Measurements from ENCODE around the gene TSPAN5. TPM values are rescaled to one million over a fixed set of nuclear protein-coding genes. Genes with fewer than 3 reads are reported as not detected.

TSPAN5 gene
- total and polyA plus RNA-seq, 9 of the 15 experiments (the other 6 are each of a cell fraction or from before 2014, with no cell fraction given): 0.58 to 6.6 (median 0.73) TPM

DNA sequence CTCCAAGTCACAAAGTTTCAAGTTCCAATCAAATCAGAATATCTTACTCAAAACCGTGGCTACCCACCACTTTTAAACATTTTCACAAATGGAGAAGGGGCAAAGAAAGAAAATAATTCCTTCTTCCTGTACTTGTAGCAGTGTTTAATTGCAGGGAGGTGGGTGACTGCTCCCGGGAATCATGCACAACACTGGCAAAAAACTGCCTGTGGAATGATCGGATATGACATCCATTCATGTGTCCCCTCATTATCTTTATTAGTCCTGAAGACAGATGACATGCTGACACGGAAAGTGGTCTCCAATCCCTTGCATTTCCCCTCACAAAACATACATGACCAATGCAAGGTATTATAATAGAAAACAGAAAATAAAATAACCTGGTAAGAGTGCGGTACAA lies 2.0 kb downstream of the TSPAN5 start (continued):
- TF ChIP-seq ZNF512 (tag; IDR thresholded peaks at IDR 0.05) (no peak), FOXK2 (conservative IDR thresholded peaks at IDR 0.05 in 1 of 2, IDR thresholded peaks at IDR 0.05 in 1 of 2; ENCODE audit: low read depth in 2 of 2) (no peak), CREB3 (tag; conservative IDR thresholded peaks at IDR 0.05; ENCODE audit: low read depth) (no peak), ZNF41 (CRISPR knock-in tag; conservative IDR thresholded peaks at IDR 0.05) (no peak), HOXB6 (CRISPR knock-in tag; IDR thresholded peaks at IDR 0.05; ENCODE audit: borderline replicate concordance) (no peak), ZKSCAN3 (CRISPR knock-in tag; IDR thresholded peaks at IDR 0.05) (no peak), ZC3H8 (IDR thresholded peaks at IDR 0.05) (no peak), NFE2 (IDR thresholded peaks at IDR 0.05; ENCODE audit: low read depth) (no peak)
- TF ChIP-seq, protein P1, sequence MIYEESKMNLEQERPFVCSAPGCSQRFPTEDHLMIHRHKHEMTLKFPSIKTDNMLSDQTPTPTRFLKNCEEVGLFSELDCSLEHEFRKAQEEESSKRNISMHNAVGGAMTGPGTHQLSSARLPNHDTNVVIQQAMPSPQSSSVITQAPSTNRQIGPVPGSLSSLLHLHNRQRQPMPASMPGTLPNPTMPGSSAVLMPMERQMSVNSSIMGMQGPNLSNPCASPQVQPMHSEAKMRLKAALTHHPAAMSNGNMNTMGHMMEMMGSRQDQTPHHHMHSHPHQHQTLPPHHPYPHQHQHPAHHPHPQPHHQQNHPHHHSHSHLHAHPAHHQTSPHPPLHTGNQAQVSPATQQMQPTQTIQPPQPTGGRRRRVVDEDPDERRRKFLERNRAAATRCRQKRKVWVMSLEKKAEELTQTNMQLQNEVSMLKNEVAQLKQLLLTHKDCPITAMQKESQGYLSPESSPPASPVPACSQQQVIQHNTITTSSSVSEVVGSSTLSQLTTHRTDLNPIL (CRISPR knock-in tag; IDR thresholded peaks at IDR 0.05): no peak

Data from K562 (cell line).